Measurements from ENCODE around the gene SVBP.

SVBP gene

GRCh38 chr1:42846257-42847110, 29.3 kb upstream of the SVBP start, which contains the start of gene ZNF691 (continued):
- TF ChIP-seq, protein P1, sequence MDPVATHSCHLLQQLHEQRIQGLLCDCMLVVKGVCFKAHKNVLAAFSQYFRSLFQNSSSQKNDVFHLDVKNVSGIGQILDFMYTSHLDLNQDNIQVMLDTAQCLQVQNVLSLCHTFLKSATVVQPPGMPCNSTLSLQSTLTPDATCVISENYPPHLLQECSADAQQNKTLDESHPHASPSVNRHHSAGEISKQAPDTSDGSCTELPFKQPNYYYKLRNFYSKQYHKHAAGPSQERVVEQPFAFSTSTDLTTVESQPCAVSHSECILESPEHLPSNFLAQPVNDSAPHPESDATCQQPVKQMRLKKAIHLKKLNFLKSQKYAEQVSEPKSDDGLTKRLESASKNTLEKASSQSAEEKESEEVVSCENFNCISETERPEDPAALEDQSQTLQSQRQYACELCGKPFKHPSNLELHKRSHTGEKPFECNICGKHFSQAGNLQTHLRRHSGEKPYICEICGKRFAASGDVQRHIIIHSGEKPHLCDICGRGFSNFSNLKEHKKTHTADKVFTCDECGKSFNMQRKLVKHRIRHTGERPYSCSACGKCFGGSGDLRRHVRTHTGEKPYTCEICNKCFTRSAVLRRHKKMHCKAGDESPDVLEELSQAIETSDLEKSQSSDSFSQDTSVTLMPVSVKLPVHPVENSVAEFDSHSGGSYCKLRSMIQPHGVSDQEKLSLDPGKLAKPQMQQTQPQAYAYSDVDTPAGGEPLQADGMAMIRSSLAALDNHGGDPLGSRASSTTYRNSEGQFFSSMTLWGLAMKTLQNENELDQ (tag by site-specific recombination; IDR thresholded peaks at IDR 0.05; ENCODE audit: low read depth), result no peak
- TF ChIP-seq ZNF560 (tag by site-specific recombination; IDR thresholded peaks at IDR 0.05; ENCODE audit: borderline replicate concordance), result 0 out of 2 replicates have a peak, but pooled peaks have one; percentile 11
- no peak for TF ChIP-seq ZNF621 (tag by site-specific recombination; IDR thresholded peaks at IDR 0.05)
- TF ChIP-seq ZNF626 (tag by site-specific recombination; IDR thresholded peaks at IDR 0.05), result no peak
- peak; percentile 86 for TF ChIP-seq ZNF341 (tag by site-specific recombination; IDR thresholded peaks at IDR 0.05; ENCODE audit: low read depth)
- no peak for TF ChIP-seq ZNF596 (tag by site-specific recombination; IDR thresholded peaks at IDR 0.05)
- TF ChIP-seq ZNF354C (tag by site-specific recombination; IDR thresholded peaks at IDR 0.05; ENCODE audit: borderline replicate concordance, low read depth), result no peak
- no peak for TF ChIP-seq ZNF302 (tag by site-specific recombination; IDR thresholded peaks at IDR 0.05; ENCODE audit: low read depth)
- TF ChIP-seq ZNF23 (tag by site-specific recombination; IDR thresholded peaks at IDR 0.05; ENCODE audit: borderline replicate concordance), result no peak
- no peak; the same call in 1 of the 2 replicates for TF ChIP-seq ZNF394 (tag by site-specific recombination; IDR thresholded peaks at IDR 0.05; ENCODE audit: borderline replicate concordance)
- no peak for TF ChIP-seq ZNF658 (tag by site-specific recombination; IDR thresholded peaks at IDR 0.05)
- no peak for TF ChIP-seq ZNF776 (tag by site-specific recombination; IDR thresholded peaks at IDR 0.05; ENCODE audit: borderline replicate concordance)
- peak; percentile 96 for TF ChIP-seq SP2 (tag by site-specific recombination; IDR thresholded peaks at IDR 0.05)
- TF ChIP-seq SP3 (tag by site-specific recombination; IDR thresholded peaks at IDR 0.05), result peak; percentile 81
- TF ChIP-seq, protein P2, sequence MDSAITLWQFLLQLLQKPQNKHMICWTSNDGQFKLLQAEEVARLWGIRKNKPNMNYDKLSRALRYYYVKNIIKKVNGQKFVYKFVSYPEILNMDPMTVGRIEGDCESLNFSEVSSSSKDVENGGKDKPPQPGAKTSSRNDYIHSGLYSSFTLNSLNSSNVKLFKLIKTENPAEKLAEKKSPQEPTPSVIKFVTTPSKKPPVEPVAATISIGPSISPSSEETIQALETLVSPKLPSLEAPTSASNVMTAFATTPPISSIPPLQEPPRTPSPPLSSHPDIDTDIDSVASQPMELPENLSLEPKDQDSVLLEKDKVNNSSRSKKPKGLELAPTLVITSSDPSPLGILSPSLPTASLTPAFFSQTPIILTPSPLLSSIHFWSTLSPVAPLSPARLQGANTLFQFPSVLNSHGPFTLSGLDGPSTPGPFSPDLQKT (IDR thresholded peaks at IDR 0.05; ENCODE audit: borderline replicate concordance, low read depth, low read length), result peak; percentile 51; the same call in 1 of the 2 replicates
- no peak for TF ChIP-seq ZNF221 (tag by site-specific recombination; IDR thresholded peaks at IDR 0.05; ENCODE audit: borderline replicate concordance)
- TF ChIP-seq, protein P3, sequence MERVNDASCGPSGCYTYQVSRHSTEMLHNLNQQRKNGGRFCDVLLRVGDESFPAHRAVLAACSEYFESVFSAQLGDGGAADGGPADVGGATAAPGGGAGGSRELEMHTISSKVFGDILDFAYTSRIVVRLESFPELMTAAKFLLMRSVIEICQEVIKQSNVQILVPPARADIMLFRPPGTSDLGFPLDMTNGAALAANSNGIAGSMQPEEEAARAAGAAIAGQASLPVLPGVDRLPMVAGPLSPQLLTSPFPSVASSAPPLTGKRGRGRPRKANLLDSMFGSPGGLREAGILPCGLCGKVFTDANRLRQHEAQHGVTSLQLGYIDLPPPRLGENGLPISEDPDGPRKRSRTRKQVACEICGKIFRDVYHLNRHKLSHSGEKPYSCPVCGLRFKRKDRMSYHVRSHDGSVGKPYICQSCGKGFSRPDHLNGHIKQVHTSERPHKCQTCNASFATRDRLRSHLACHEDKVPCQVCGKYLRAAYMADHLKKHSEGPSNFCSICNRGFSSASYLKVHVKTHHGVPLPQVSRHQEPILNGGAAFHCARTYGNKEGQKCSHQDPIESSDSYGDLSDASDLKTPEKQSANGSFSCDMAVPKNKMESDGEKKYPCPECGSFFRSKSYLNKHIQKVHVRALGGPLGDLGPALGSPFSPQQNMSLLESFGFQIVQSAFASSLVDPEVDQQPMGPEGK (tag by site-specific recombination; IDR thresholded peaks at IDR 0.05), result peak; percentile 84
- no peak for TF ChIP-seq ZNF623 (tag by site-specific recombination; IDR thresholded peaks at IDR 0.05)
- TF ChIP-seq ZNF571 (tag by site-specific recombination; IDR thresholded peaks at IDR 0.05), result no peak
- peak; percentile 97 for TF ChIP-seq ZBTB6 (tag by site-specific recombination; IDR thresholded peaks at IDR 0.05)
- TF ChIP-seq ZNF677 (tag by site-specific recombination; IDR thresholded peaks at IDR 0.05), result no peak
- TF ChIP-seq, protein P4, sequence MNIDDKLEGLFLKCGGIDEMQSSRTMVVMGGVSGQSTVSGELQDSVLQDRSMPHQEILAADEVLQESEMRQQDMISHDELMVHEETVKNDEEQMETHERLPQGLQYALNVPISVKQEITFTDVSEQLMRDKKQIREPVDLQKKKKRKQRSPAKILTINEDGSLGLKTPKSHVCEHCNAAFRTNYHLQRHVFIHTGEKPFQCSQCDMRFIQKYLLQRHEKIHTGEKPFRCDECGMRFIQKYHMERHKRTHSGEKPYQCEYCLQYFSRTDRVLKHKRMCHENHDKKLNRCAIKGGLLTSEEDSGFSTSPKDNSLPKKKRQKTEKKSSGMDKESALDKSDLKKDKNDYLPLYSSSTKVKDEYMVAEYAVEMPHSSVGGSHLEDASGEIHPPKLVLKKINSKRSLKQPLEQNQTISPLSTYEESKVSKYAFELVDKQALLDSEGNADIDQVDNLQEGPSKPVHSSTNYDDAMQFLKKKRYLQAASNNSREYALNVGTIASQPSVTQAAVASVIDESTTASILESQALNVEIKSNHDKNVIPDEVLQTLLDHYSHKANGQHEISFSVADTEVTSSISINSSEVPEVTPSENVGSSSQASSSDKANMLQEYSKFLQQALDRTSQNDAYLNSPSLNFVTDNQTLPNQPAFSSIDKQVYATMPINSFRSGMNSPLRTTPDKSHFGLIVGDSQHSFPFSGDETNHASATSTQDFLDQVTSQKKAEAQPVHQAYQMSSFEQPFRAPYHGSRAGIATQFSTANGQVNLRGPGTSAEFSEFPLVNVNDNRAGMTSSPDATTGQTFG (tag by site-specific recombination; IDR thresholded peaks at IDR 0.05; ENCODE audit: borderline replicate concordance), result no peak
- TF ChIP-seq, protein P5, sequence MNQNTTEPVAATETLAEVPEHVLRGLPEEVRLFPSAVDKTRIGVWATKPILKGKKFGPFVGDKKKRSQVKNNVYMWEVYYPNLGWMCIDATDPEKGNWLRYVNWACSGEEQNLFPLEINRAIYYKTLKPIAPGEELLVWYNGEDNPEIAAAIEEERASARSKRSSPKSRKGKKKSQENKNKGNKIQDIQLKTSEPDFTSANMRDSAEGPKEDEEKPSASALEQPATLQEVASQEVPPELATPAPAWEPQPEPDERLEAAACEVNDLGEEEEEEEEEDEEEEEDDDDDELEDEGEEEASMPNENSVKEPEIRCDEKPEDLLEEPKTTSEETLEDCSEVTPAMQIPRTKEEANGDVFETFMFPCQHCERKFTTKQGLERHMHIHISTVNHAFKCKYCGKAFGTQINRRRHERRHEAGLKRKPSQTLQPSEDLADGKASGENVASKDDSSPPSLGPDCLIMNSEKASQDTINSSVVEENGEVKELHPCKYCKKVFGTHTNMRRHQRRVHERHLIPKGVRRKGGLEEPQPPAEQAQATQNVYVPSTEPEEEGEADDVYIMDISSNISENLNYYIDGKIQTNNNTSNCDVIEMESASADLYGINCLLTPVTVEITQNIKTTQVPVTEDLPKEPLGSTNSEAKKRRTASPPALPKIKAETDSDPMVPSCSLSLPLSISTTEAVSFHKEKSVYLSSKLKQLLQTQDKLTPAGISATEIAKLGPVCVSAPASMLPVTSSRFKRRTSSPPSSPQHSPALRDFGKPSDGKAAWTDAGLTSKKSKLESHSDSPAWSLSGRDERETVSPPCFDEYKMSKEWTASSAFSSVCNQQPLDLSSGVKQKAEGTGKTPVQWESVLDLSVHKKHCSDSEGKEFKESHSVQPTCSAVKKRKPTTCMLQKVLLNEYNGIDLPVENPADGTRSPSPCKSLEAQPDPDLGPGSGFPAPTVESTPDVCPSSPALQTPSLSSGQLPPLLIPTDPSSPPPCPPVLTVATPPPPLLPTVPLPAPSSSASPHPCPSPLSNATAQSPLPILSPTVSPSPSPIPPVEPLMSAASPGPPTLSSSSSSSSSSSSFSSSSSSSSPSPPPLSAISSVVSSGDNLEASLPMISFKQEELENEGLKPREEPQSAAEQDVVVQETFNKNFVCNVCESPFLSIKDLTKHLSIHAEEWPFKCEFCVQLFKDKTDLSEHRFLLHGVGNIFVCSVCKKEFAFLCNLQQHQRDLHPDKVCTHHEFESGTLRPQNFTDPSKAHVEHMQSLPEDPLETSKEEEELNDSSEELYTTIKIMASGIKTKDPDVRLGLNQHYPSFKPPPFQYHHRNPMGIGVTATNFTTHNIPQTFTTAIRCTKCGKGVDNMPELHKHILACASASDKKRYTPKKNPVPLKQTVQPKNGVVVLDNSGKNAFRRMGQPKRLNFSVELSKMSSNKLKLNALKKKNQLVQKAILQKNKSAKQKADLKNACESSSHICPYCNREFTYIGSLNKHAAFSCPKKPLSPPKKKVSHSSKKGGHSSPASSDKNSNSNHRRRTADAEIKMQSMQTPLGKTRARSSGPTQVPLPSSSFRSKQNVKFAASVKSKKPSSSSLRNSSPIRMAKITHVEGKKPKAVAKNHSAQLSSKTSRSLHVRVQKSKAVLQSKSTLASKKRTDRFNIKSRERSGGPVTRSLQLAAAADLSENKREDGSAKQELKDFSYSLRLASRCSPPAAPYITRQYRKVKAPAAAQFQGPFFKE (tag by site-specific recombination; IDR thresholded peaks at IDR 0.05; ENCODE audit: borderline replicate concordance), result no peak
